Cardiac fibroblast (primary cell): ENCODE data around the gene FGGY.
A peak's percentile ranks its signal among the peaks of the same experiment; 100 is the strongest.

Experiments
- DNase-seq, 2 donors: peaks; one replicate each; pipeline versions ENCODE4 v3.0.0 to v3.0.0-alpha.2; 2010; ENCODE audit warnings: low read depth in 2 of 2
- H3K4me3 ChIP-seq, 2 donors: replicated peaks in 1 of 2; 1 replicate in 1 of 2; 2 replicates in 1 of 2; pipeline ENCODE4 v1.5.1; 2011; ENCODE audit warnings: low read depth in 2 of 2, low read length in 2 of 2, mild to moderate bottlenecking in 2 of 2, moderate library complexity in 1 of 2
- TF ChIP-seq, protein P1 (sequence below): IDR thresholded peaks from one replicate; pipeline ENCODE4 v1.5.1; 2011; ENCODE audit warnings: low read depth, mild to moderate bottlenecking, low read length, inconsistent platforms

FGGY gene

GRCh38 chr1:59442492-59442891 is 145.6 kb downstream of the FGGY start:
- TF ChIP-seq, protein P1, sequence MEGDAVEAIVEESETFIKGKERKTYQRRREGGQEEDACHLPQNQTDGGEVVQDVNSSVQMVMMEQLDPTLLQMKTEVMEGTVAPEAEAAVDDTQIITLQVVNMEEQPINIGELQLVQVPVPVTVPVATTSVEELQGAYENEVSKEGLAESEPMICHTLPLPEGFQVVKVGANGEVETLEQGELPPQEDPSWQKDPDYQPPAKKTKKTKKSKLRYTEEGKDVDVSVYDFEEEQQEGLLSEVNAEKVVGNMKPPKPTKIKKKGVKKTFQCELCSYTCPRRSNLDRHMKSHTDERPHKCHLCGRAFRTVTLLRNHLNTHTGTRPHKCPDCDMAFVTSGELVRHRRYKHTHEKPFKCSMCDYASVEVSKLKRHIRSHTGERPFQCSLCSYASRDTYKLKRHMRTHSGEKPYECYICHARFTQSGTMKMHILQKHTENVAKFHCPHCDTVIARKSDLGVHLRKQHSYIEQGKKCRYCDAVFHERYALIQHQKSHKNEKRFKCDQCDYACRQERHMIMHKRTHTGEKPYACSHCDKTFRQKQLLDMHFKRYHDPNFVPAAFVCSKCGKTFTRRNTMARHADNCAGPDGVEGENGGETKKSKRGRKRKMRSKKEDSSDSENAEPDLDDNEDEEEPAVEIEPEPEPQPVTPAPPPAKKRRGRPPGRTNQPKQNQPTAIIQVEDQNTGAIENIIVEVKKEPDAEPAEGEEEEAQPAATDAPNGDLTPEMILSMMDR: no peak
- no peak for DNase-seq
- no peak overlapping the region for H3K4me3 ChIP-seq

DNA sequence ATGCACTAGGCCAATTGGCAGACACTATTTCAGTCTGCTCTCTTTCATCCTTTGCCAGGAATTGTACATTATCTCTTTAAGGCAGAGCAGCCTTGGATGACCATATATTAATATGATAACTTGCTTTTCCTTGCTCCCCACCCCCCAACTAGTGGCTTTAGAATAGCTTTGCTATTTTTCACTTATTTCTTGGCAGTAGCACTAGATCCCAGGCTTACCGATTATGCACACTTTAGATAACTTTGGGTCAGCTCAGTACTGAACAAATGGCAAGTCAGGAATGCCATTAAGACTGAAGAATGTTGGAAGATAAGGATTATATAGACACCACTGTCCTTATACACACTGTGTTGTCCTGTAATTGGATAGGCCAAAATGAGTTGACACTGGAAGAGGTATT is 146.4 kb downstream of the FGGY start:
- DNase-seq: peak; percentile 16 to 52
- H3K4me3 ChIP-seq: no peak overlapping the region
- TF ChIP-seq, protein P1: no peak

- H3K4me3 ChIP-seq: no peak overlapping the region
- DNase-seq: no peak
- TF ChIP-seq, protein P1: no peak
Observed at GRCh38 chr1:59444520-59444919, 147.6 kb downstream of the FGGY start.

- DNase-seq: peak; percentile 49 to 58
- H3K4me3 ChIP-seq: no peak overlapping the region
- TF ChIP-seq, protein P1: no peak
Observed at GRCh38 chr1:59445040-59445439, 148.1 kb downstream of the FGGY start.

DNA sequence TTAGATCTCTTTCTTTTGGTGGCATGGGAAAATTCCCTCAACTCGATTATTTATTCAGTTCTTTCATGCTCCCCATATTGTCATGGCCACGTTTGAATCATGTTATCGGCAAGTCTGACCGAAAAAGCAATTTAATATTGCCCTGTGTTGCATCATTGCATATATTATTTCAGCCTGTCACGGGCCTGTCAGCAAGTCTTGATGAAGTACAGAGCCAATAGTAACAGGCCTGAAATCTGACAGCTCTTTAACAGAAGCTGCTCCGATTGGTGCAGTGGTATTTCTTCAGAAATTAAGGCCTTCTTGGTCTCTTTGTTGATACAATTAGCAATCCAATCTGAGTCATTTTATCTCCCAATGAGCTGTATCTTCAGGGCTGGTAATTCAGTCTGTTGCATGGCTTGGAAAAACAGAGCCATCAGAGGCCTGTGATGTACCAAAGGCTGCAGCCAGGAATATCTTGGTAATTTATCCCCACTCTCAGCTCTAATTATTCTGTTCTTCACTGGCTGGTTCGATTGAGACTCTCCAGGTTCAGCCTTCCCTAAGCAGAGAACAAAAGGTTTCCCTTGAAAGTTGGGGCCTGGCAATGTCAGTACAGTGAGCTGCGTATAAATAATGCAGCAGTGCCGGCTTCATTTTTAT is 149.5 kb downstream of the FGGY start:
- no peak overlapping the region for H3K4me3 ChIP-seq
- TF ChIP-seq, protein P1: no peak
- DNase-seq: peak; percentile 83 to 87

DNA sequence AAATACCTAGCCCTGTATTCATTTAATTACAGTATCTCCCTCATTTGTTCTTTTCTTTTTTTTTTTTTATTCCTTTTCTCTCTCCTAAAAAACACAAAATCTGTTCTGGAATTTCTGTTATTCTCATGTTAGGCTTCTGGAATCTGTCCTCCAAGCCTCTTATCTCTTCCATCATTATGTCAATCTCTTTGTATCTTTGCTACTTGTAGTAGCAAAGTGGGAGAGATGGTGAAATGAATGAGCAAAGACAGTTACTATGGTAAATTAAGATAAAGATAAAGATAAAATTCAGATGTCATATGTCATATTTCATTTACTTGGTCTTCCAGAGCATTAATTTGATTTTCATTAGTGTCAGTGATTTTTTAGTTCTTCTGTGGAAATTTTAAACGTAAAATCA is 155.1 kb downstream of the FGGY start:
- DNase-seq: no peak
- TF ChIP-seq, protein P1: no peak
- H3K4me3 ChIP-seq: no peak overlapping the region

DNA sequence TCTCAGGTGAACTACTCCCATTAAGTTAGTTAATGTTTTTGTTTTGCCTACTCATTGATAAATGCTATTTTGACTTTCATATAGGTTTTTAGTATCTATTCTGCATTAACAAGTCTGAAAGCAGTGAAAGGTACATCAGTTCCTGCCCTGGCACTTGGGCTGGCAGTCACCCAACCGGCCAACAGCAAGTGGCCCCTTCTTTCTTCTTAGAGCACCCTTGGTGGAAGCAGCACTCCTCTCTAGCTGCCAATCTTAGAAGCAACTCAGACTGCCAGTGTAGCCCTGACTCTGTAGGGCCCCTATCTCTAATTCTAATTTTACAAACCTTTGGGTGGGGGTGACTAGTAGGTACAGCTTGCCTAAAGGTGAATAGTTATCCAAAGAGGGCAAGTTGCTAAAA is 155.7 kb downstream of the FGGY start:
- no peak for DNase-seq
- TF ChIP-seq, protein P1: no peak
- H3K4me3 ChIP-seq: no peak overlapping the region
